Hematopoietic multipotent progenitor cell (in vitro differentiated cells): ENCODE results near the gene IREB2. TPM values are rescaled to one million over a fixed set of nuclear protein-coding genes. Genes with fewer than 3 reads are reported as not detected.
A peak's percentile ranks its signal among the peaks of the same experiment; 100 is the strongest.
"Not testable (repeated sequence)": the region's sequence is repeated elsewhere in the genome, so short reads cannot be mapped to it uniquely, and the experiment has no call there.

Source experiments
- DNase-seq, 3 donors: peaks; one replicate each; pipeline ENCODE4 v3.0.0-alpha.2; 2011 to 2015; ENCODE audit warnings: low read depth in 2 of 3, low spot score in 2 of 3
- total RNA-seq: library from RNA; depleted of rRNA; stranded (reverse); fragments of >200 nt; gene quantifications from one replicate; pipeline ENCODE4 v1.2.3, GENCODE V29; 2012

IREB2 gene
- total RNA-seq, 1 donor: 18.9 TPM

DNA sequence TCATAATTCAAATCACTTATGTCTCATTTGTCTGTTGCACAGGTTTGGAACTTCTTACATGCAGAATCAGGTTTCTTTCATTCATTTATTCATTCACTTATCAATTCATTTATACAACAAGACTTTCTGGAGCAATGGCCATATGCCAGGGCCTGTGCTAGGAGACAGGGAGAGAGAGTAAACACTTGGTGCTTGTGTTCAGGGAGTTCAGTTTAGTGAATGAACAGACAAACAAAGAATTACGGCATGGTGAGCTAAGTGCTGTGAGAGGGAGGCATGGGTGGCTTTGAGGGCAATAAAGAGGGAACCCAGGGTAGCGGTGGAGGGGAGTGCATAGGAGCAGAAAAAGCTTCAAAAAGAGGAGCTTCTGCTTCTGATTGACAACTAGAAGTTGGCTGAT, 8.5 kb upstream of the IREB2 start:
- no peak for DNase-seq

DNA sequence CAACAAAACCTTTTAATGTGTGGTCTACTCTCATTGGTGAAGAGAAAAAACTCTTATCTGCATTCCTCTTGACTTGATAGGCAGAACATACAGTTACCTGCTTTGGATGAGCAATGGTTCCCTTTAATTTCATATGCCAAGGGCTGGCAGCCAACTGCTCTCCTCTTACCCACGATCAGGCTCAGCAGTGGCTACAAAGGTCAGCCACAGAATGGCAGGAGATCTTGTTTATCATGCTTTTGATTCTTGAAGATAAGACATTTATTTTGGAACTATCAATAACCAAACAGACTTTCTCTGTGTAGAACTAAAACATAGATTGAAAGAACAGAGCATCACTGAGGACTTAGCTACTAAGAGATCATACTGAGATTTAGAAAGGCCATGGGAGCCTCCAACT, 6.1 kb upstream of the IREB2 start:
- no peak for DNase-seq

DNA sequence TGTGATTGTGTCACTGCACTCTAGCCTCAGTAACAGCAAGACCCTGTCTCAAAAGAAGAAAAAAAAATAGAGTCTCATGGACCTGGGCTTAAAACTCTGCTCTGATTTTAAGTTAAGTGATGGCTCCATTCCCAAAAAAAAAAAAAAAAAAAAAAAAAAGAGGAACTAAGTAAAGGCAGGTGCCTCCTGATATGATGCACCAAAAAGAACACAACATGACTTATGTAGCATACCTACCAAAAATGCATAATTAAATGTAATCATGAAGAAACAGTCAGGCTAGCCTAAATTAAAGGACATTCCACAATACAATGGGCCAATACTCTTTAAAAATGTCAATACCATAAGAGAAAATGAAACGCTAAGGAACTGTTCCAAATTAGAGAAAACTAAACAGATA, 5.4 kb upstream of the IREB2 start:
- peak in 2 of 3 donors; percentile 22 to 28 for DNase-seq

DNA sequence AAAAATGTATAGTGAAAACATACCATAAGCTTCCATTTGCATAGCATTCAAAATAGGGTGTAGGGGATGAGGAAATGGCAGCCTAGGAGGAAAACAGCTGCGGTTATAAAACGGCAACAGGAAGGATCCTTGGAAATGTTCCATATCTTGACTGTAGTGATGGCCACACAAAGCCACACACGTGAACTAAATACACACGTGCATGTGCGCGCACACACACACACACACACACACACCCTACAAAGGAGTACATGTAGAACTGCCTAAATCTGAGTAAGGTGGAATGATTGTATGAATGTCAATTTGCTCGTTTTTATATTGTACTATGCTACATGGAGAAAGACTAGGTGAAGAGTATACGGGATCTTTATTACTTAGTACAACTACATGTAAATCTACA, 3.9 kb upstream of the IREB2 start:
- peak in 1 of 3 donors; percentile 47 for DNase-seq

DNA sequence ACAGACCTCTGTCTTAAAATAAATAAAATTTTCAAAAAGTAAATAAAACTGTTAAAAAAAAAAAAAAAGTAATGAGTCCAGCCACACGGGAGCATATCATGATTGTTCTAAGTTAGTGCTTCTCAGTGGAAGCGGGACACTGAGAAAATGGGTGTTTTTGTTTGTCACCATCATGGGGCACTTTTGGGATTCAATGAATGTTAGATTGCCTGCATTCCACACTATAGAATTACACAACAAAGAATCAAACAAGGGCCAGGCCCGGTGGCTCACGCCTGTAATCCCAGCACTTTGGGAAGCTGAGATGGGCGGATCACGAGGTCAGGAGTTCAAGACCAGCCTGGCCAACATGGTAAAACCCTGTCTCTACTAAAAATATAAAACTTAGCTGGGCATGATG, 3.3 kb upstream of the IREB2 start:
- DNase-seq: not testable (repeated sequence)

DNA sequence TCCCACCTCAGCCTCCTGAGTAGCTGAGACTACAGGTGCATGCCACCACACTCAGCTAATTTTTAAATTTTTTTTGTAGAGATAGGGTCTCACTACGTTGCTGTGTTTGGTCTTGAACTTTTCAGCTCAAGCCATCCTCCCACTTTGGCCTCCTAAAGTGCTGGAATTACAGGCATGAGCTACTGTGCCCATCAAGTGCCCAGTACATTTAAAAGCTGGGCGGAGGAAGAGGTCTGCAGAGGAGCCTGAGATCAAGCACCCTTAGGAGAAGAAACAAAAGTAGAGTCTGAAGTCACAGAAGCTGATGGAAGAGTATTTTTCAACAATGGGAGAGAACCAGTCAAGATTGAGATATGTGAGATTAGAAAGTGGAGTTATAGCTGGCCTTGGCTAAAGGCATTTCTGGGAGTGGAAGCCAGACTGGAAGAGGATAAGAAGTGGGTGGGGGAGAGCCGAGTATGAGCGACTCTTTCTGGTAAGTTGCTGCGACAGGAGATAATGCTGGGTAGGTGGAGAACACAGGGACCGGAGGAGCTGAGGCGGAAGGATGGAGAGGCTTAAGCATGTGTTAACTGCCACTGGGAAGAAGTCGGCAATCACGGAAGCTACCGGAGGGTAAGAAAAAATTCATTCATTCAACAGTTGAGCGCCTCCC, 782 bp upstream of the IREB2 start:
- no peak for DNase-seq

DNA sequence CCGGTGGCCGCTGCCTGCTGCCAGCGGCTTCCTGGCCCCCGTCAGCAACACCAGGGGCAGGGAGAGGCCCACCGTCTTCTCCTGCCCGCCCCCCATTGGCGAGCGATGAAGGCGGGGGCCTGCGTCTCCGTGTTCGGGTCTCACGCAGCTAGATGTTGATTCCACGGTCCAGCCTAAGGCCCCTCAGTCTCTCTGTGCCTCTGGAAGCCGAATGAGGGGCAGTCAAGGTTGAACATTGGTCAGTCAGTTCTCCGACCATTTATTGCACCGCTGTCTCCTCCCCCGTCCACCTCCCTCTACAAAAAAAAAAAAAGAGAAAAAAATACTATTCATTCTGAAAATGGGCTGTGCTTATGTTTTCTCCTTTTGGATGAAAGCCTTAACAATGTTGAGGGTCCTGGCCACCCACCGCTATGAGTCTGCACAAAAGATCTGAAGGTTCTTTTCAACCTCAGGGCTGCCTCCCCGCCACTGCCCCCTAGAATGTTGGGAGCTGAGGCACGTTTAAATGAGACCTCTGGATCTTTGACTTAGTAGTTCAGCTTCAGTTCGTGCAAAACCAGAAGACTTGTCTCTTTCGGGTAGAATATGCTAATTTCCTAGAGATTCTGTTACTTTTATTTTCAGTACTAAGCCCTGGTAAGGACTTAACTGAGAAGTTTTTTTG, 736 bp downstream of the IREB2 start:
- peak in 2 of 3 donors; percentile 54 to 64 for DNase-seq

DNA sequence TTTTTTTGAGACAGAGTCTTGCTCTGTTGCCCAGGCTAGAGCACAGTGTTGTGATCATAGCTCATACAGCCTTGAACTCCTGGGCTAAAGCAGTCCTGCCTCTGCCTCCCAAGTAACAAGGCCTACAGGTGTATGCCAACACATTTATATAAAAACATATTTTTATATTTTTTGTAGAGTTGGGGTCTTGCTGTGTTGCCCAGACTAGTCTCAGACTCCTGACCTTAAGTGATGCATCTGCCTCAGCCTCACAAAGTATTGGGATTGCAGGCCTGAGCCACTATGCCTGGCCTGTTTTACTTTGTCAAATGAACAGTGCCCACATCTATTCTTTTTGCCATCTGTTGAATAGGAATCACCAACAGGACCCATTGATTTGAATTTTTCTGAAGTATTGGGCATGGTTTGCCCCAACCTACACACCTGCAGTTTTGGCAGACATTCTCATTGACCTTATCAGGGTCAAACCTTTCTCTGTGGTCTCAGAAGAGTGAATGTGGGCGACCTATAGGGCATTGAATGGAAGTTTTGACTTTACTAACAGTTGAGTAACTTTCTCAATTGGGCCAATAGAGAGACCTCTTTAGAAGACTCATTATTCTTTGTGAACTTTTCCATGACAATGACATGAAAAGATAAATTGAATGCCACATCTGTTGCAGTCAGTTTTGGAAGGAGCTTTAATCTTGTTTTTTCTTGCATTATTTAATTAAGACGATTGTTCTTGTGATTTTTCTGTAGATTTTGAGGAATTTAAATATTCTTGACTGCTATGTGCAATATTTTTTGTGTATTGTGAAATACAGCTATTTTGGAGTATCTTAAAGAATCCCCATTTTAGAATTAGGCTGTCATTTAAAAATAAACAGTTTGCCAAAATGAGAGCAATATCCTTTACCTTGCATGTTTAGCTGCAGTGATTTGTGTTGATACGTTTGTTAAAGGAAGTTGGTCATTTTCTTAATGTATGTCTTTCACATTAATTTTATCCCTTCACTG, 2.7 kb downstream of the IREB2 start:
- DNase-seq: no peak

DNA sequence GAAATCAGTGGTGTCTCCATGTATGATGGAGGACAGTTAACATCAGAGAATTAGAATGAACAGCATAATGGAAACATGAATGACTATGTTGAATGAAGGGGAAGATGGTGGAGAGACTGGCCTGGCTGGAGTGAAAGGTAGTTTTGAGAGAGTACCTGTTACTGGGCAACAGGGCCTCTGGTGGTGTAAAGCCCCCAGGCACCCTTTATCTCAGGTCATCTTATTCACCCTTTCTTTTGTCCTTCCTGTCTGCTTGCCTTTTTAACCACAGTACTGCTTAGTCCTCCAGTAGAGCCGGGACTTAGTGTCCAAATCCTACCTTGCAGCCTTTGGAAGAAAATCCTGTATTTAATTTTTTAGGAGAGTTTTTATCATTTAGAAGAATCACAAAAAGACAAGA, 6.2 kb downstream of the IREB2 start:
- no peak for DNase-seq

DNA sequence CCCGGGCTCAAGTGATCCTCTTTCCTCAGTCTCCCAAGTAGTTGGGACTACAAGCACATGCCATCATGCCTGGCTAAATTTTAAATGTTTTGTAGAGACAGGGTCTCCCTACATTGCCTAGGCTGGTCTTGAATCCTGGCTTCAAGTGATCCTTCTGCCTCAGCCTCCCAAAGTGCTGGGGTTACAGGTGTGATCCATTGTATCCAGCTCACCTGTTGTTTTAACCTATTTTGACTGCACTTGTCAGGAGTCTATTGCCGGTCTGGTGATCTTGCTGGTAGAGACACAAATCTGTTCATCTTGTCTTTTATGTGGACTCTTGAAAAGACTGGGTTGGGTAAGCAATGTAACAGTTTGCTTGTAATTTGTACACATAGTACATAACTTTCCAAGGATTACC, 7.9 kb downstream of the IREB2 start:
- no peak for DNase-seq

DNA sequence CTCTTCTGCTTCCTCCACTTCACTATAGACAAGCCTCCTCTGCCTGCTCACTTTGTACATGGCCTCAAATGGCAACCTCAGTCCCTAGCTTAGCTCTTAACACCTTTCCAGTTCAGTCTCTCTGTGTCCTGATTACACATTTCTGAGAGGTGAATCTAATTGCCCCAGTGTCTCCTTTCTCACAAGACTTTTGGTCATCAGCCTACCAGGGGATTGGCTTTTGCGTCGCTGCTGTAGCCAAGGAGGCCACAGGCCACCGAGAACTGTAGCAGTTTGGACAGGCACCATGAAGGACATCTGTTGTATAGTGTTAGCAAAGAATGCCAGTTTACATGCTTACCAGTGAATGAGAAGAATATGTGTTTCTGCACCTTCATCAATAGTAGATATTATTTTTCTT, 8.5 kb downstream of the IREB2 start:
- DNase-seq: no peak

DNA sequence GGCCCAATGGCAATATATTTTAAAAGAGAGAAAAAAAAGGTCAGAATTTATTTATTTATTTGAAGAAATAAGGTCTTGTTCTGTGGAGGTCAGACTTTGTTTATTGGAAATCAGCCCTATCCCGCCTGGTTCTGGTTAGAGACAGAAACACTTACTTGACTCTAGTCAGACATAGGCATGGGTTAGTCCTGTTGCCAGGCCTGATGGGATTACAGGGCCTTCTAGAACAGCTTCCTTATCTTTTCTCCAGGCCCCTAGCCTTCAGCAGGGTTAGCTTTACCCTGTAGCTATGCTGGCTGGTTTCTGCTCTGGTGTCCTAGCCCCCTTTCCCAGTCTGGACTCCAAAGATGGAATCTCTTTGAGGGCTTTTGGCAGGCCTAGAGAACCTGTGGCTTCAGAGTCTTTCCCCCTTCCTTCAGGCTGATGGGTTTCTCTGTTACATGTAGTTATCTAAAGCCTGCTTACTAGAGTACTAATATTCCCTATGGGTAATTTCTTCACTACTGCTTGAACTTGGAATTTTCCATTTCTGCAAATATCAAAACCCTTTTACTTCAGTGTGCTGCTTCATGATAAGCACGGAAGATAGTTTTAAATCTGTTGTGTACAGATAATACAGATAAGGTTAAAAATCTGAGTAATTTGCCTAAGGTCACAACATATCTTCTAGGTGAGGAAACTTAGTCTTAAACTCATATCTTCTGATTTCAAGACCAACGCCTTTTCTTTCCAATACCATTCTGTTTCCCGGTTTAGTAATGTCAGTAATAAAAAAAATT, 10.6 kb downstream of the IREB2 start:
- no peak for DNase-seq

DNA sequence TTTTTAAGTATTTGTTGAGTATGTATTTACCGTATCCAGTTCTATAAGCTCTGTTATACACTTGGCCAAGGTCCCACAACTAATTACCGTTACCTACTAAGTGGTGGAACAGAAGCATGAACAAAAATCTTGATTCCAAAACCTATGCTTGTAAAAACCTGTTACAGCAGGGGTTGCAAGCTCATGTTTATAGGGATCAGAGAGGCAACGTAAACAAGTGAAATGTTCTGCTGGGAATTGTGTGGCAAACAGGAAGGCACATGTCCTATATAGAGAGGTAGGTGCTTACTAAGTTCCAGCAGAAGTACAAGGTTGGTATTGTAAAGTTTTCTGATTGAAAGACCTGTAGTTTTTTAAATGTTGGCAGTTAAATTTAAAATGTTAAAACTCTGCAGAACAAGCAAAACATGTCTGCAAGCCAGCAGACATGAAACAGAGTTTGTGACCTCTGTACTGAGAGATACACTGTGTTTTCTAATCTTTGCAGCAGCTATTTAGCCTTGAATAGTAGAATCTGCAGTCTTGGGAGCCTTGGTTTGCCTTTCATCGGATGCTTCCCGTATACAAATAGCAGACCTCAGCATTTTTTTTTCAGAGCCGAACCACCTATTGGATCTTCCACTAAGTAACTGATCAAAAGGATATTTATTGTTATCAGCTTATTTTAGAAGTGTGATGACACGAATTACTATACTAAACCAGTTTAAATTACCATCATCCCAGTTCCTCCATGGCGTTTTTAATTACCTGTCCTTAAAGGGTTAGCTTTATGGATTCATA, 11.4 kb downstream of the IREB2 start:
- DNase-seq: no peak

DNA sequence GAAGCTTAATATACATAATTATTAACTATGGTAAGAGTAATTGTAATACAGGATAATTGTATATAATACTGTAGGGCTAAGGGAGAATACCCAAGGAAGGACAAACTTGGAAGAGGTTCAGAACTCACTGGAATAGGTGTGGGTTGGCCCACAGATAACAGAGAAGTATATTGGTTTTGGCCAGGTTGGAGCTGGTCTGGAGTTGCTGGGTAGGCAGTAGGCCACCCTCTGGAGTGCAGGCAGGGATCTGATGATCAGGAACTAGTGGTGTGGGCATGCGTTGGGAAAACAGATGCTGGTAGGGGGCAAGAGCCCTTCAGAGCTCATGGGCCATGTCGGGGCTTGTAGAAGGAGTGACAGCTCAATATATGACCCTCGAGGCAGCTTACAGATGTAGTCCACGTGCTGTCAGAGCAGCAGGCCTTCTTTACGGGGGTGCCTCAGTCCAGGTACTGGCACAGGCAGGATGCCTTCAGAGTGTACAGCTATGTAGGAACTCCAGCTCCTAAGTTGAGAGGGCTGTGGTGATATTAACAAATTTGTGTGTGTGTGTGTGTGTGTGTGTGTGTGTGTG, 12.4 kb downstream of the IREB2 start:
- no peak for DNase-seq

DNA sequence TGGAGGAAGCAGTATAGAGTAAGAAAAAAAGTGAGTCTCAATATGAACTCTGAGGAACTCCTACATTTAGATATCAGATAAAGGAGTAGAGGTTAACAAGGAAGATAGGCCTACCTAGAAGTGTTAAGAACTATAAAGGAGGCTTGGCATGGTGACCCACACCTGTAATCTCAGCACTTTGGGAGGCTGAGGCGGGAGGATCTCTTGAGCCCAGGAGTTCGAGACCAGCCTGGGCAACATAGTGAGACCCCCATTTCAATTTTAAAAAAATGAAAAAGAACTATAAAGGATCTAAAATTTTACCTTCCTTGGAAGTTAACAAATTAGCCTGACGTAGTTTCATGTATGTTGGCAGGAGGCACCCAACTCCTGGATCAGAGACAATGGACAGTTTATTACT, 14.5 kb downstream of the IREB2 start:
- no peak for DNase-seq

DNA sequence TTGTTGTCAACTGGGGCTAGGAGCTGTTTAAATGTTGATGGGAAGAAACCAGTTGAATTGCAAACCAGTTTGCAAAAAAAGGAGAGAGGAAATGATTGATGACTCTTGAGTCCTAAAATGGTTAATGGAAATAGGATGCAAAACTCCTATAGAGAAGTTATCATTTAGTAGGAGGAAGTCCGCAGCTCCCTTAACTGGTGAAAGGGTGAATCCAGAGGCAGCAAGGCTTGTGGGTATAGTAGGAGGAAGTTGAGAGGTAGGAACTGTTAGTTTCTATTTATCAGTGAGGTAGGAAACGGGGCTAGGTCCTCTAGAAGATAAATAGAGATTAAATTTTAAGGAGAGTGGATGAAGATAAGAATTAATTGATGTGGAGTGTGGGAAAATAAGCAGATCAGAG, 15.4 kb downstream of the IREB2 start:
- peak in 2 of 3 donors; percentile 18 to 51 for DNase-seq

DNA sequence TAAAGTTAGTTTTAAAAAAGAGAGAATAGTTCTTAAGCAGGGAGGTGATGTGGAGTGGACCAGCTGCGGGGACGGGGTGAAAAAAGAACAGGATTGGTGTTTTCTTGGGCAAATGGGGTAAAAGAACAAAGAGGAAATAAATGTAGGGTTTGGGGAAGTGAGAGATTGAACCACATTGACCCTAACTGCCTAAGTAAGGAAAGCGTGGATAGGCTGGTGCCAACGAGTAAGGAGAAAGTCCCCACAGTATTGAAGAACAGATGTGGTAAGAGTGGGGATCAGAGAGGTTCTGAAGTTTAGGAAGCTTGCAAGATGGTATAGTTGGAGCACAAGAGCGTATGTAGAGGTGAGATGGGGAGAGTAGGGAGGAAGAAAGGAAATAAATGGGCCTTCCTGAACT, 17.0 kb downstream of the IREB2 start:
- peak in 1 of 3 donors; percentile 41 for DNase-seq

DNA sequence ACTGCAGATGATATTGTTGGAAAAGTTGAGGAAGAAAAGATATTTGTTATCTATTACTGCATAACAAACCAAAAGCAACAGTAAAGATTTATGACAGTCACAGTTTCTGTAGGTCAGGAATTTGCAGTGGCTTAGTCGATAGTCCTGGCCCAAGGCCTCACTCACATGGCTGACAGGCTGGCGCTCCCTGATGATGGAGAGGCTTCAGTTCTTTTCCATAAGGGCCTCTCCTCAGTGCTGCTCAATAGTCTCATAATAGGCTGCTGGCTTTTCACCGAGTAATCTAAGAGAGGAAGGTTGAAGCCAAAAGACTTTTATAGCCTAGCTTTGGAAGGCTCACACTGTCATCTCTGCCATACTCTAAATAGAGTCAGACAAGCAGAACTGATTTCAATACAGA, 17.7 kb downstream of the IREB2 start:
- DNase-seq: no peak

DNA sequence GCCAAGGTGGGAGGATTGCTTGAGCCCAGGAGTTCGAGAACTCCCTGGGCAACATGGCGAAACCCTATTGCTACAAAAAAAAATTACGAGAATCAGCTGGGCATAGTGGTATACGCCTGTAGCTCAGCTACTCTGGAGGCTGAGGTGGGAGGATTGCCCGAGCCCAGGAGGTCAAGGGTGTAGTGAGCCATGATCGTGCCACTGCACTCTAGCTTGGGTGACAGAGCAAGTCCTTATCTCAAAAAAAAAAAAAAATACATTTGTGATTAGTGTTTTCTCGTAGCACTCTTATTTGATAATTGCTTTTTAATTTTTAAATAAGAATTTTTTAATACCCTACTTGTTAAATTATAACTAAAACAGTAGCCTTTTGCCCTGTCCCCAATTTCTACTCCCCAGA, 18.4 kb downstream of the IREB2 start:
- no peak for DNase-seq

DNA sequence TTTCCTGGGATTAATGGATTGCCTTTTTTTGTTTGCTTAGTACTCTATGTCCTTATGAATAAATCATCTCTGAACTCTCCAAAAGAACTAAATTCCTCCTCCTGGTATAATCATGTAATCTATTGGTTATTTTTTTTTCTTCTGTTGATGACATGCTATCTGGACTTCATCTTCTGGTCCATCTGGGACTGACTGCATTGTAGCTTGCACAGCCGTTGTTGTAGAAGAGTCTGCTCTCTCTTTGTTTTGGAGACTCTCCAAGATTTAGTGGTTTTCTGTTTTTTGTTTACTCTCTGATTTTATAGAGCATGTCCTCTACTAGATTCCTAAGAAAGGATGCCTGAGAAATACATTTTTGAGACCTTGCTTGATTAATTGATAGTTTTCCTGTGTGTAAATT, 19.1 kb downstream of the IREB2 start:
- no peak for DNase-seq
